ENCODE data around the gene PITRM1.

PITRM1 gene

GRCh38 chr10:3142146-3142875, 30.3 kb downstream of the PITRM1 start:
- no peak overlapping the region for H3K27ac ChIP-seq (ENCODE audit: low read depth, low read length)
- H3K36me3 ChIP-seq (ENCODE audit: control insufficient read depth, insufficient read depth, low read length): peaks cover 51% of the 10 kb centered on the region
- no peak overlapping the region for H3K9ac ChIP-seq (ENCODE audit: low read length)
- no peak overlapping the region for H3K4me3 ChIP-seq (ENCODE audit: low read length)
- no peaks in the 10 kb centered on the region for H3K27me3 ChIP-seq (ENCODE audit: control insufficient read depth, insufficient read depth, low read length)
- H3K4me1 ChIP-seq (ENCODE audit: control insufficient read depth, insufficient read depth, low read length): no peaks in the 10 kb centered on the region

DNA sequence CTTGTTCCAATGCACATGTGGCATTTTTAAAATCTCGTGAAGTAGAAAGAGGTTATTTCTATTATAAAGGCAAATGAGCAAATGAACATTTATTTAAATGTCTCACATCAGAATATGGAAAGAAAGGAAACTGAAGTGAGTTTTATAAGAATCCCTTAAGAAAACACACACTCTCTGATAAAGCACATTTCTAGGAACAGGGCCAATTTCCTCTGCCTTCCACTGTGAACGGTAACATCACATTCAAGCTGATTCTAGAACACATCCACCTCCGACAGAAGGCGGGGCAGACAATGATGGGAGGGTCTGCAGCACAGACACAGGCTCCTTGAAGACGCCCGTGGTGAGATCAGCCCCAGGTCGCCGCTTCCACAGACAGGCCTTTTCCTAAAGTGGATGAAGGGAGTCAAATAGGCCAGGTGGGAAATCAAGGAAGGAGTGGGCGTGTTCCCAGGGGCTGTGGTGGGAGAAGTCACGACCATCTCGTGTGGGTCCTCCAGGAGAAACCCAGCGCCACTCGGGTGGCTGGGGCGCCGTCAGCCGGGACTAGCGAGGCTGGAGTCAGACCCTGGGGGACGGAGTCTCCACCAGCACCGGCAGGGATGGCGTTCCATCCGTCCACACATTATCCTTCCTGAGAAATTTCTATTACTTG, 31.1 kb downstream of the PITRM1 start:
- H3K36me3 ChIP-seq (ENCODE audit: control insufficient read depth, insufficient read depth, low read length): peaks cover 49% of the 10 kb centered on the region
- no peaks in the 10 kb centered on the region for H3K27me3 ChIP-seq (ENCODE audit: control insufficient read depth, insufficient read depth, low read length)
- H3K4me1 ChIP-seq (ENCODE audit: control insufficient read depth, insufficient read depth, low read length): no peaks in the 10 kb centered on the region
- H3K27ac ChIP-seq (ENCODE audit: low read depth, low read length): no peak overlapping the region
- no peak overlapping the region for H3K4me3 ChIP-seq (ENCODE audit: low read length)
- no peak overlapping the region for H3K9ac ChIP-seq (ENCODE audit: low read length)

- Histone ChIP-seq H3K27ac (ENCODE audit: low read depth, low read length) (no peak overlapping the region), H3K27me3 (ENCODE audit: control insufficient read depth, insufficient read depth, low read length) (no peaks in the 10 kb centered on the region), H3K9ac (ENCODE audit: low read length) (no peak overlapping the region), H3K4me1 (ENCODE audit: control insufficient read depth, insufficient read depth, low read length) (no peaks in the 10 kb centered on the region), H3K4me3 (ENCODE audit: low read length) (no peak overlapping the region), H3K36me3 (ENCODE audit: control insufficient read depth, insufficient read depth, low read length) (peaks cover 47% of the 10 kb centered on the region)
These were observed 32.3 kb downstream of the PITRM1 start for GRCh38 chr10:3140280-3140679.

DNA sequence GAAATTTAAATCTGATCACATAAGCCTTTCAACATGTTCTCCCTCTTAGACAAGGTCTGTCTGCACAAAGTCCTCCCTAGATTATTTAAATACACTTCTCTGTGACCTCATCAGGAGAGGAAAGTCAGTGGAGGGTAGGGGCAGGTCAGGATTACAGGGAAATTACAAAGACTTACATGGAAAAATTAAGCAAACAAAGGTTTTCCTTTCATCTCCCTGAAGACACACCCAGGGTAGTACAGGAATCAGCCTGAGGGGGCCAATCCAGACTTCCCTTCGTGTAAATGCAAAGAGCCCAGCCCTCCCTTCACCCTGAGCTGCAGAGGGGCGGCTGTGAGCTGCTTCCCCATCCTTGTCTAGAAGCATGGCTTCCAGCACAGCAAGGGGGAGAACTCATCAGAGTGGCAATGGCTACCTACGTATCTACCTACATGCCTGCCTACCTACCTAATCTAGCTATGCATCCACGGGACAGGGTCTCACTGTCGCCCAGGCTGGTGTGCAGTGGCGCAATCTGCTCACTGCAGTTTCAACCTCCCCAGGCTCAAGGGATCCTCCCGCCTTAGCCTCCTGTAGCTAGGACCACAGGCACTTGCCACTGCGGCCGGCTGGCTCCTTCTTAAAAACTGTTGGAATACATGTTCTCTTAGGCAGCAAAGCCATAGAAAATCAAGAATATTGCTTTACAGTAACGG, 33.2 kb downstream of the PITRM1 start:
- Histone ChIP-seq H3K4me1 (ENCODE audit: control insufficient read depth, insufficient read depth, low read length) (no peaks in the 10 kb centered on the region), H3K36me3 (ENCODE audit: control insufficient read depth, insufficient read depth, low read length) (peaks cover 47% of the 10 kb centered on the region), H3K9ac (ENCODE audit: low read length) (no peak overlapping the region), H3K27me3 (ENCODE audit: control insufficient read depth, insufficient read depth, low read length) (no peaks in the 10 kb centered on the region), H3K27ac (ENCODE audit: low read depth, low read length) (no peak overlapping the region), H3K4me3 (ENCODE audit: low read length) (no peak overlapping the region)

DNA sequence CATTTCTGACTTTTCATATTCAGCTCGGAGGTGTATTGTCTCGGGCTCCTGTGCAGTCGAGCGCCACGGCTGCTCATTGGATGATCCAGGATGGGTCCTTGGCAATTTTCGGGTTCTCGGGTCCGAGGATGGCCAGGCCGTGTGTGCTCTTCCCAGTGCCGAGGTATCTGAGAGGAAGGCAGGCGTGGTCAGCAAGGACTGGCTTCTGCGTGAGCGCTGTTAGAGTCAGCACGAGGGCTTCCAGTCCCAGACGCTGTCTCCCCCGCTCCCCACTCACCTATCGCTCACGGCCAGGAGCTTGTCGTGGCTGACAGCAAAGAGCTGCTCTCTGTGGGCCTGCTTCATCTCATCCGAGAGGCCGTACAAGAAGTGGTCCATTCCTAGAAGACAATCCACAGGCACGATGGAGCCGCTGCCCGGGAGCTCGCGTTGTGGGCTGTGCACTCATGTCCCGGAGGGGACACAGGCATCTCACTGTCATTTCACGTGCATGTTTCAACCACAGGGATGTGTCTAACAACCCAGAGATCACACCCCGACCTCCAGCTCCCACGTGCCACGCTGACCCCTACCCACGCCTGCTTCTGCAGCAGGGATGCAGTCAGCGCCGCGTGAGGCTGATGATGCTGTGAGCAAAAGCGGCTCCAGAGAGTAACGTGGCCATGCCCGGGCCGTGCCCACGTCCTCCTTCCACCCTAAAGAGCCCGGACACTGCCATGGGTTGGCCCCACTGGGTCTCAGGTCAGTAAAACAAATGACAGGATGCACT, 34.4 kb downstream of the PITRM1 start:
- H3K9ac ChIP-seq (ENCODE audit: low read length): no peak overlapping the region
- H3K4me3 ChIP-seq (ENCODE audit: low read length): no peak overlapping the region
- H3K27ac ChIP-seq (ENCODE audit: low read depth, low read length): no peak overlapping the region
- no peaks in the 10 kb centered on the region for H3K27me3 ChIP-seq (ENCODE audit: control insufficient read depth, insufficient read depth, low read length)
- no peaks in the 10 kb centered on the region for H3K4me1 ChIP-seq (ENCODE audit: control insufficient read depth, insufficient read depth, low read length)
- peaks cover 43% of the 10 kb centered on the region for H3K36me3 ChIP-seq (ENCODE audit: control insufficient read depth, insufficient read depth, low read length)

- Histone ChIP-seq H3K36me3 (ENCODE audit: control insufficient read depth, insufficient read depth, low read length) (peaks cover 41% of the 10 kb centered on the region), H3K27ac (ENCODE audit: low read depth, low read length) (peak overlapping the region; percentile 22), H3K9ac (ENCODE audit: low read length) (no peak overlapping the region), H3K4me3 (ENCODE audit: low read length) (no peak overlapping the region), H3K27me3 (ENCODE audit: control insufficient read depth, insufficient read depth, low read length) (no peaks in the 10 kb centered on the region), H3K4me1 (ENCODE audit: control insufficient read depth, insufficient read depth, low read length) (no peaks in the 10 kb centered on the region)
These were observed 35.6 kb downstream of the PITRM1 start for GRCh38 chr10:3136763-3137611.

- Histone ChIP-seq H3K27me3 (ENCODE audit: control insufficient read depth, insufficient read depth, low read length) (no peaks in the 10 kb centered on the region), H3K27ac (ENCODE audit: low read depth, low read length) (peak overlapping the region; percentile 22), H3K36me3 (ENCODE audit: control insufficient read depth, insufficient read depth, low read length) (peaks cover 41% of the 10 kb centered on the region), H3K4me3 (ENCODE audit: low read length) (no peak overlapping the region), H3K9ac (ENCODE audit: low read length) (no peak overlapping the region), H3K4me1 (ENCODE audit: control insufficient read depth, insufficient read depth, low read length) (no peaks in the 10 kb centered on the region)
These were observed 36.2 kb downstream of the PITRM1 start for GRCh38 chr10:3136336-3136735.

DNA sequence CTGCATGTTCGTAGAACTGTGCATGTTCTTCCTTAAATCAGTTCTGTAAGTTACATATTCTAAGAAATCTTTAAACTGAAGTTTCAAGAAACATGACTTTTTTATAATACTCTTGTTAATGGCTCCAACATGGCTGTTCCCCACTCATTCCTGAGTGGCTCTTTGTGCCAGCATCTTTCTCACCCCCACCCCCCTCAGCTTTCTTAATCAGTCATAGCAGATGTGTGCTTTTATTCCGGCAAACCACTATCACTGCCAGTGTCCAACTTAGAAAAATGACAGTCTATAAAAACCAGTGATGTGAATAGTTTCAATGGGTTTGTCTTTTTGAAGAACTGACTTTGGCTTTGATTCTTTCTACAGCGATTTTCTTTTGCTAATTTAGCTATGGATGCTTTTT, 37.6 kb downstream of the PITRM1 start:
- Histone ChIP-seq H3K9ac (ENCODE audit: low read length) (no peak overlapping the region), H3K4me1 (ENCODE audit: control insufficient read depth, insufficient read depth, low read length) (no peaks in the 10 kb centered on the region), H3K36me3 (ENCODE audit: control insufficient read depth, insufficient read depth, low read length) (peaks cover 39% of the 10 kb centered on the region), H3K4me3 (ENCODE audit: low read length) (no peak overlapping the region), H3K27me3 (ENCODE audit: control insufficient read depth, insufficient read depth, low read length) (no peaks in the 10 kb centered on the region), H3K27ac (ENCODE audit: low read depth, low read length) (no peak overlapping the region)

DNA sequence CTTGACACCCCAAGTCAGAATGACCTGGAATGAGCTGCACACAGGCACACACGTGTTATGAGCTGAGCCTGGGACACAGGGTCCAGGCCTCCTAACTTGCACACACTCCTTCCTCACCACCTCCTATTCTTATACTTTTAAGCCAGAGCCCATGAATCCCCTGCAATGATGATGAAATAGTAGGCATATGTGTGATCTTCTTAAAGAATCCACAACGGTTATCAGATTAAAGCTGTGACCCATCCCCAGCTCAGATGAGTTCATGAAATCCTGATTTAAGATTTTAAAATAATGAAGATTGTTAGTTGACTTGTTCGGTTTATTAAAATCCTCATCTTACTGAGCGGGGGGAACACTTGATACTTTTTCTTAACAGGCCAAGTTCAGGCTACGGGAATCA, 38.6 kb downstream of the PITRM1 start:
- Histone ChIP-seq H3K27ac (ENCODE audit: low read depth, low read length) (no peak overlapping the region), H3K4me3 (ENCODE audit: low read length) (no peak overlapping the region), H3K9ac (ENCODE audit: low read length) (no peak overlapping the region), H3K4me1 (ENCODE audit: control insufficient read depth, insufficient read depth, low read length) (no peaks in the 10 kb centered on the region), H3K36me3 (ENCODE audit: control insufficient read depth, insufficient read depth, low read length) (peaks cover 29% of the 10 kb centered on the region), H3K27me3 (ENCODE audit: control insufficient read depth, insufficient read depth, low read length) (no peaks in the 10 kb centered on the region)

DNA sequence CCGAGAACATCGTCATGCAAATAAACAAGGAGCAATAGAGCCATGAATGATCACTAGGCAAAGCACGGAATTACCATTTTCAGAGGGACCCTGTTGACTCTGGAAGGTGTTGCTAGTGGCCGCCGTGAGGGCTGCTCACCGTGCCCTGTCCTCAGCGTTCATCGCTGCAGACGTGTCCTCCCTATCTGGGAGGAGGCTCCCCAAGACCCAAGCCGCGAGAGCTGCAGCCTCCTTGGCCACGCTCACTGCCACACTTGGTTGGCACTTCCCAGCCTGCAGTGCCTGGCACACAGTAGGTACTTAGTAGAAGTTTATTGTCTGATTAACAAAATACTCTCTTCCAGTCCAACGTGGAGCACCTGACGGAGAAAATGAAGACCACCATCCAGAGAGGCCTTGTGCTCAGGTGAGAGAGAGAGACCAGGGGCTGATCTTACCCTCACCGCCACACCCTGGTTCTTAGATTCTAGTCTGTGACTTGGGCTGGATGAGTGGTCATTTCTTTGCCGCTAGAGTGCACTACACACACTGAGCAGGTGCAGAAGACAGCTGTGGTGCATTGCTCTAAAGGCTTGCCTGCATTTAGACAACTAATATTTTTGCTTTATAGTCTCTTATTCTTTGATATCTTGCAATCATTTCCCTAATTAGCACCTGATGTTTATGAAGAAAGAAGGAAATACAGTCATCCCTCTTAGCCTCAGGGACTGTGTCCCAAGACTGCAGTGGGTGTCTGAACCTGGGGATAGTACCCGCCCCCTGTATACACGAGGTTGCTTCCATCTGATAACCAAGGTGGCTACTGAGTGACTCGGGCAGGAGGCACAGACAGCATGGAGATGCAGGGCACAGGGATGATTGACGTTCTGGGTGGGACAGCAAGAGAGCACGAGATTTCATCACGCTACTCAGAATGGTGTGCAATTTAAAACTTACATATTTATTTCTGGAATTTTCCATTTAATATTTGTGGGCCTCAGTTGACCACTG, 40.3 kb downstream of the PITRM1 start:
- Histone ChIP-seq H3K36me3 (ENCODE audit: control insufficient read depth, insufficient read depth, low read length) (peaks cover 19% of the 10 kb centered on the region), H3K27ac (ENCODE audit: low read depth, low read length) (no peak overlapping the region), H3K27me3 (ENCODE audit: control insufficient read depth, insufficient read depth, low read length) (no peaks in the 10 kb centered on the region), H3K4me3 (ENCODE audit: low read length) (no peak overlapping the region), H3K4me1 (ENCODE audit: control insufficient read depth, insufficient read depth, low read length) (no peaks in the 10 kb centered on the region), H3K9ac (ENCODE audit: low read length) (no peak overlapping the region)

GRCh38 chr10:3131098-3131497, 41.5 kb downstream of the PITRM1 start:
- H3K36me3 ChIP-seq (ENCODE audit: control insufficient read depth, insufficient read depth, low read length): peaks cover 15% of the 10 kb centered on the region
- H3K4me3 ChIP-seq (ENCODE audit: low read length): no peak overlapping the region
- no peak overlapping the region for H3K9ac ChIP-seq (ENCODE audit: low read length)
- no peaks in the 10 kb centered on the region for H3K27me3 ChIP-seq (ENCODE audit: control insufficient read depth, insufficient read depth, low read length)
- H3K27ac ChIP-seq (ENCODE audit: low read depth, low read length): no peak overlapping the region
- no peaks in the 10 kb centered on the region for H3K4me1 ChIP-seq (ENCODE audit: control insufficient read depth, insufficient read depth, low read length)
